ENCODE data around the gene WDFY2.

WDFY2 gene

DNA sequence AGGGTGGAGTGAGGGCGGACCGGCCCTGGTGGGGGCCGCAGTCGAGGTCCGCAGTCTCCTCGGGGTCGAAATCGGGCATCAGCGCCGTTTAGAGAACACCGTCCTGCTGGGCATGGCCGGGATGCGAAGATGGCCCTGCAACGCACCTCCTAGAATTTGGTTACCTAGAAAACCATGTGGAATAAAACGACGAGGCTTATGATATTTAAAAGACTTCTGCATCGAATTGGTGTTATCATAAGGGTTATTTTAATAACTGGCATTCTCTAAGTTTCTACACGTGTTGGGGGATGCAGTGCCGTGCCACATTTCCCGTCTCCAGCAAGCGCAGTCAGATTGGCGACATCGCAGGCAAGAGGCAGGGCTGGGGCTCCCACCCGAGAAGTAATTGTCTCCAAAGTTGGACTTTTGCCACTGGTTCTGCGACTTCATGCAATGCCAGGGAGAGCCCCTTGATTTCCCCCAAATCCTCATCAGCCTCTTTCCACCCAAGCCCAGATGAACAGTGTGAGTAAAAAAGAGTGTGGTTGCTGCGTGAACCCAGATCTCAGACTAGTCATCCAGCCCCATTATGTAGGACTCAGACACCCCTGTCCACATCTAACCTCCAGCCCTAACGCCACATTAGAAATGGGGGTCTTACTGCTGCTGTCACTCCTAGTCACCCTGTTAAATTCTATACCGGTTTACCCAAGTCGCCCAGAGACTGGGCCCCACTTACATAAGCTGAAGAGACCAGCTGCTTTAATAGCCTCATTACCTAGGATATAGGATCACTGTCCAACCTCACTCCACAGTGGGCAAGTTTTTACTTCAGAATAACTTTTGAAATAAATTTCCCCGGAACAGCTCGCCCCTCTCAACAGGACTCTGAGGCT, 220.3 kb downstream of the WDFY2 start:
- DNase-seq = no peak

GRCh38 chr13:51805313-51805712, 221.1 kb downstream of the WDFY2 start:
- no peak for DNase-seq

- no peak for DNase-seq
These were observed 221.7 kb downstream of the WDFY2 start for GRCh38 chr13:51805925-51806324.

- DNase-seq = peak; percentile 36
These were observed 222.3 kb downstream of the WDFY2 start for GRCh38 chr13:51806566-51806965.

DNA sequence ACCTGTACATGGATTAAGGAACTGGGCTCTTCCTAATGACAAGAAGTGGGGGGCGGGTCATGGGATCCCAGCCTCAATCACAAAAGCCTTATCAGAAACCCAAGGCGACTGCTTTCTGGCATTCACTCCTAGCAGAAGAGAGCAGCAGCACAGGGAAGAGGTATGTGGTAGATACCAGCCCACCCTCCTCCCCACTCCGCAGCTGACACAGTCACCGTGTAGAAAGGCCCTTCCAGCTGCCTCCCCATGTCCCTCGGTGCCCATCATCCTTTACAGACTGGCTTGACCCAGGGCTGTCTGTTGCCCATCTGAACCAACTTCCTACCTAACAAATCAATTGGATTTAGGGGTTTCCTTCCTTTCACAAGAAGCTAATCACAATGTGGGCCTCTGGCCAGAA, 222.8 kb downstream of the WDFY2 start:
- DNase-seq = no peak

DNA sequence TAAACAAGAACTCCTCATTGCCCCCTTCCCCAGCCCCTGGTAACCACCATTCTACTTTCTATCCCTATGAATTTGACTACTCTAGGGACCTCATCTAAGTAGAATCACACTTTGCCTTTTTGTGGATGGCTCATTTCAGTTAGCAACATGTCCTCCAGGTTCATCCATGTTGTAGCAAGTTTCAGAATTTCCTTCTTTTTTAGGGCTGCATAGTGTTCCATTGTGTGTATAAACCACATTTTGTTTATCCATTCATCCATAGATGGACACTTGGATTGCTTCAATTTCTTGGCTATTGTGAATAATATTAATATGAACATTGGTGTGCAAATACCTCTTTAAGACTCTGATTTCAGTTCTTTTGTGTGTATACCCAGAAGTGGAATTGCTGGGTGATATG, 224.5 kb downstream of the WDFY2 start:
- no peak for DNase-seq

GRCh38 chr13:51811046-51811445, 226.8 kb downstream of the WDFY2 start:
- no peak for DNase-seq

DNA sequence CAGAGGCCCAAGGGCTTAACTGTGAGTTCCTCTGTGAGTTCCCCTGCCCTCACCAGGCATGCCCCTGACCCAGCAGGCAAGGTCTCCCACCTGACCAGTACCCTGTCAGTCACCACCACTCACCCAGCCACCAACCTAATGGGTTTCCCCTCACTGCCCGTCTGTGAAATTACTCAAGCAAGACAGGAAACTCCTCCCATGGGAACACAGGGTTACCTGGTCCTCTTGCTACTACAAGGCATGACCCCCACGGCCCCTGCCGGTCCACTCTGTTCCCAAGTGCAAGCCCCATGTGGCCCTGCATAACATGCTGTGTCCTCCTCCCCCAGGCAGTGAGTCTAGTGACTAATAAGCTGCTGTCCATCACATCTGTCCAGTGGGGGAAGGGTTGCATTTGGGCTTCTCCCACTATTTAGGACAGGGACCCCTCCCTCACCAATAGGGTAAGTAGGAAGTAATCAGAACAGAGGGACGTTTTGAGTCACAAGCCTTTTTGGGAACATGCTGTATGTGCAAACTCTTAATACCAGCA, 227.7 kb downstream of the WDFY2 start:
- DNase-seq = no peak

- no peak for DNase-seq
These were observed 229.8 kb downstream of the WDFY2 start for GRCh38 chr13:51814071-51814470.

GRCh38 chr13:51814825-51815650, 230.8 kb downstream of the WDFY2 start:
- DNase-seq = peak; percentile 51

GRCh38 chr13:51815848-51816247, 231.6 kb downstream of the WDFY2 start:
- DNase-seq = no peak

GRCh38 chr13:51816604-51817249, 232.5 kb downstream of the WDFY2 start:
- DNase-seq = peak; percentile 58

All from COR-L47 (cell line).